HepG2 (cell line): ENCODE results near the gene DSCAML1. TPM values are rescaled to one million over a fixed set of nuclear protein-coding genes. Genes with fewer than 3 reads are reported as not detected.

Source experiments
- ATAC-seq: fragments of 200-7000 bp; cut with Tn5 transposase; 3 replicates; pipeline ENCODE4 v1.9.1; 2020; ENCODE audit warnings: mild to moderate bottlenecking, moderate library complexity
- BruUV-seq: library from RNA; stranded (reverse); fragments of 400-500 nt; replicated peaks from 2 replicates; lab custom pipeline; 2021; lab: Mats Ljungman, UMichigan
- CTCF ChIA-PET: fragments of 300-600 bp; formaldehyde crosslinking; extraction: SDS; loops from one replicate; lab custom pipeline; 2021; ENCODE audit warnings: low total read pairs, inconsistent platforms, low intra/inter-chr PET ratio; lab: Yijun Ruan, JAX
- POLR2A ChIA-PET: fragments of 350-600 bp; sonication (Branson Sonifier 250); formaldehyde crosslinking; loops from one replicate; lab custom pipeline; 2020; ENCODE audit warnings: antibody characterized with exemption, inconsistent platforms; lab: Yijun Ruan, JAX
- DNase-seq: peaks from one replicate; pipeline ENCODE4 v3.0.0-alpha.2; 2015; ENCODE audit warnings: low spot score
- FAIRE-seq: peaks from 3 replicates; lab custom pipeline; 2011; peaks lifted over from hg19 to GRCh38; lab: Jason Lieb, UNC
- H2AFZ ChIP-seq: one replicate; pipeline ENCODE4 v1.6.1; 2011; ENCODE audit warnings: low read length, inconsistent platforms
- H3K27ac ChIP-seq: fragments of 300-600 bp; 3 replicates; pipeline ENCODE4 v1.8.0; 2011; ENCODE audit warnings: mixed run types, mild to moderate bottlenecking, mixed read lengths, low read length, inconsistent platforms; ENCODE audit not compliant: insufficient read depth; ENCODE audit errors: extremely low read length
- H3K27me3 ChIP-seq, 2 experiments: fragments of 200-600 bp in 1 of 2; 2 replicates in 1 of 2; 3 replicates in 1 of 2; pipeline versions ENCODE4 v1.6.0 to v1.8.0; 2011; ENCODE audit warnings: low read length in 2 of 2, mild to moderate bottlenecking in 2 of 2, moderate library complexity in 2 of 2, inconsistent platforms in 1 of 2; ENCODE audit not compliant: insufficient read depth in 2 of 2, control insufficient read depth in 1 of 2
- H3K36me3 ChIP-seq, 2 experiments: fragments of 200-600 bp in 1 of 2; replicated peaks in 1 of 2; 2 replicates in 1 of 2; 3 replicates in 1 of 2; pipeline versions ENCODE4 v1.5.1 to v1.8.0; 2011; ENCODE audit warnings: low read length in 2 of 2, inconsistent platforms in 1 of 2; ENCODE audit not compliant: insufficient read depth in 2 of 2, control insufficient read depth in 1 of 2
- H3K4me1 ChIP-seq: 2 replicates; pipeline ENCODE4 v1.5.1; 2012; ENCODE audit warnings: low read length, inconsistent platforms; ENCODE audit not compliant: insufficient read depth
- H3K4me2 ChIP-seq: 2 replicates; pipeline ENCODE4 v1.6.0; 2011; ENCODE audit warnings: low read depth, low read length, inconsistent platforms
- H3K4me3 ChIP-seq, 3 experiments: fragments of 200-600 bp in 1 of 3; sonication (generic), shearing (Covaris generic) in 1 of 3; replicated peaks in 1 of 3; 2 replicates each; pipeline ENCODE4 v1.5.1; 2011 to 2016; ENCODE audit warnings: low read length in 3 of 3, inconsistent platforms in 2 of 3, low read depth in 2 of 3, mild to moderate bottlenecking in 2 of 3, control low read depth in 1 of 3, mixed read lengths in 1 of 3; ENCODE audit not compliant: insufficient read depth in 1 of 3
- H3K79me2 ChIP-seq: one replicate; pipeline ENCODE4 v1.6.1; 2011; ENCODE audit warnings: low read length, inconsistent platforms; ENCODE audit not compliant: insufficient read depth
- H3K9ac ChIP-seq: 2 replicates; pipeline ENCODE4 v1.6.0; 2011; ENCODE audit warnings: mild to moderate bottlenecking, low read depth, low read length, inconsistent platforms; ENCODE audit not compliant: insufficient read depth
- H3K9me3 ChIP-seq: 2 replicates; pipeline ENCODE4 v1.5.1; 2012; ENCODE audit warnings: mild to moderate bottlenecking, low read length
- H4K20me1 ChIP-seq: 2 replicates; pipeline ENCODE4 v1.6.0; 2011; ENCODE audit warnings: inconsistent platforms, mild to moderate bottlenecking, low read length, moderate library complexity; ENCODE audit not compliant: insufficient read depth
- AHDC1 ChIP-seq: sonication (generic); formaldehyde crosslinking; IDR thresholded peaks from 2 replicates; pipeline ENCODE4 v1.5.1; 2020; ENCODE audit warnings: mild to moderate bottlenecking, missing genetic modification reagents, borderline replicate concordance
- HBP1 ChIP-seq: IDR thresholded peaks from 2 replicates; pipeline ENCODE4 v1.6.1; 2016; ENCODE audit warnings: low read depth, control low read depth
- HNRNPH1 ChIP-seq: fragments of 200-400 bp; formaldehyde crosslinking; optimal IDR thresholded peaks from 2 replicates; pipeline ENCODE3; 2017; ENCODE audit warnings: mild to moderate bottlenecking, low read depth, low read length
- SMAD9 ChIP-seq: sonication (generic); formaldehyde crosslinking; IDR thresholded peaks from 2 replicates; pipeline ENCODE4 v1.5.1; 2020; ENCODE audit warnings: mild to moderate bottlenecking, missing genetic modification reagents
- SP4 ChIP-seq: sonication (generic); formaldehyde crosslinking; IDR thresholded peaks from 2 replicates; pipeline ENCODE4 v1.8.1; 2023; ENCODE audit warnings: mild to moderate bottlenecking, missing genetic modification reagents
- XRCC5 ChIP-seq: fragments of 200-400 bp; formaldehyde crosslinking; optimal IDR thresholded peaks from 2 replicates; pipeline ENCODE3; 2017; ENCODE audit warnings: mild to moderate bottlenecking, low read length
- ZNF547 ChIP-seq: sonication (generic); formaldehyde crosslinking; IDR thresholded peaks from 2 replicates; pipeline ENCODE4 v1.5.1; 2020; ENCODE audit warnings: mild to moderate bottlenecking, missing genetic modification reagents
- ZNF674 ChIP-seq: sonication (generic); formaldehyde crosslinking; IDR thresholded peaks from 2 replicates; pipeline ENCODE4 v1.5.0; 2020; ENCODE audit warnings: low read depth, mild to moderate bottlenecking, missing genetic modification reagents
- WGBS: methylation state at CpG from one replicate; pipeline ENCODE4 v1.1.6; 2017; ENCODE audit warnings: low lambda C conversion rate; 5-methylcytosine and 5-hydroxymethylcytosine counted together
- in situ Hi-C: cut with HindIII; loops from 2 replicates; pipeline ENCODE4 v1.10.0; 2017; ENCODE audit warnings: low pct_unique_long_range_greater_than_20kb; ENCODE audit not compliant: extremely low pct_ligation_motif_present
- intact Hi-C: fragments of 100-400 bp; cut with micrococcal nuclease; formaldehyde crosslinking; loops from one replicate; pipeline ENCODE4 v1.10.0; 2022; ENCODE audit not compliant: unreplicated experiment
- polyA plus RNA-seq, 8 experiments: library from polyadenylated mRNA; depleted of rRNA in 3 of 8; stranded (reverse) in 7 of 8; unstranded in 1 of 8; fragments of >200 nt; fragmentation: Illumina TruSeq in 4 of 8; extraction: Trizol in 4 of 8; gene quantifications; 2 replicates each; pipeline versions ENCODE4 v1.2.1 to v1.2.3, GENCODE V29; 2011 to 2016; ENCODE audit warnings: low read depth in 4 of 8, missing spikeins in 1 of 8, mixed read lengths in 1 of 8; ENCODE audit not compliant: insufficient read depth in 1 of 8
- total RNA-seq, 5 experiments: library from RNA; depleted of rRNA; stranded (reverse); fragments of >200 nt; fragmentation: Illumina TruSeq; extraction: Trizol; gene quantifications; 2 replicates each; pipeline ENCODE4 v1.2.3, GENCODE V29; 2016; ENCODE audit warnings: low read depth in 1 of 5

DSCAML1 gene
- total and polyA plus RNA-seq, 2 of the 13 experiments (the other 11 are each of a cell fraction or from before 2014, with no cell fraction given): 0.29 to 0.40 TPM

GRCh38 chr11:117411736-117412135 lies 385.3 kb downstream of the DSCAML1 start:
- Histone ChIP-seq H3K36me3 (peaks cover 1 to 4% of the 10 kb centered on the region in 2 experiments; a peak in 1 of 5 replicates), H3K9me3 (no peaks in the 10 kb centered on the region), H3K27ac (no peak overlapping the region), H3K9ac (no peak overlapping the region), H4K20me1 (no peaks in the 10 kb centered on the region), H3K4me1 (peaks cover 17% of the 10 kb centered on the region)
- intact Hi-C loops (loop anchor here (5.0 kb wide), 1 partner anchor 179 kb away; the partner anchor contains the start of genes PCSK7 and RNF214), in situ Hi-C loops (no loop called here)
- 94% methylated on average over 5 of the region's 10 CpGs for WGBS
- no TSS peak for BruUV-seq
- FAIRE-seq: no peak
- no peak for ATAC-seq
- ChIA-PET POLR2A (interaction anchor here (1.3 kb wide), 1 partner anchor 84 kb away, joined by 4 read pairs; the partner anchor contains the start of gene CEP164), CTCF (no interaction called here)
- TF ChIP-seq ZNF674 (CRISPR knock-in tag): no peak
- no peak for TF ChIP-seq ZNF547 (CRISPR knock-in tag)
- TF ChIP-seq HBP1 (CRISPR knock-in tag): no peak
- TF ChIP-seq, all 625 proteins: peak for 0
- no peaks in the 10 kb centered on the region for H3K79me2 ChIP-seq
- no peak overlapping the region for H3K4me2 ChIP-seq
- no peaks in the 10 kb centered on the region for H3K27me3 ChIP-seq
- H2AFZ ChIP-seq: no peak overlapping the region
- H3K4me3 ChIP-seq: no peak overlapping the region
- no peak for DNase-seq

GRCh38 chr11:117410861-117411710 lies 385.9 kb downstream of the DSCAML1 start:
- Histone ChIP-seq H3K4me1 (peaks cover 17% of the 10 kb centered on the region), H3K9ac (no peak overlapping the region), H3K4me2 (0 out of 2 replicates have a peak overlapping the region, but pooled peaks have one; percentile 16), H3K27ac (peak overlapping the region; percentile 13), H3K36me3 (peaks cover 1 to 4% of the 10 kb centered on the region in 2 experiments; a peak in 2 of 5 replicates), H2AFZ (no peak overlapping the region), H3K4me3 (no peak overlapping the region; a peak in 1 of 6 replicates), H3K27me3 (no peaks in the 10 kb centered on the region), H3K9me3 (peaks cover 4% of the 10 kb centered on the region), H3K79me2 (no peaks in the 10 kb centered on the region), H4K20me1 (no peaks in the 10 kb centered on the region)
- peak; percentile 67 for DNase-seq
- CTCF ChIA-PET: no interaction called here
- WGBS: 56% methylated on average over 10 of the region's 14 CpGs
- peak; percentile 90 for ATAC-seq
- in situ Hi-C loops: no loop called here
- BruUV-seq: no TSS peak
- FAIRE-seq: peak; percentile 85
- intact Hi-C loops: loop anchor here (5.0 kb wide), 1 partner anchor 179 kb away; the partner anchor contains the start of genes PCSK7 and RNF214
- POLR2A ChIA-PET: interaction anchor here (1.3 kb wide), 1 partner anchor 83 kb away, joined by 4 read pairs; the partner anchor contains the start of gene CEP164
- TF ChIP-seq SP4 (0 out of 2 replicates have a peak, but pooled peaks have one; percentile 56), HNRNPH1 (no peak), XRCC5 (no peak), SMAD9 (CRISPR knock-in tag) (peak; percentile 62; the same call in 1 of the 2 replicates), AHDC1 (peak; percentile 43; the same call in 1 of the 2 replicates)
